OCI-LY3 (cell line): ENCODE results near the gene GOLT1A.

ENCODE experiments used
- H2AFZ ChIP-seq: fragments of 200-600, 300-600 bp; shearing (Covaris generic); 2 replicates; pipeline ENCODE4 v1.6.0; 2014; ENCODE audit warnings: antibody characterized with exemption, low read depth, low read length
- H3K27ac ChIP-seq: fragments of 200-600, 300-600 bp; sonication (generic); 2 replicates; pipeline ENCODE4 v1.5.1; 2014; ENCODE audit warnings: mild to moderate bottlenecking, low read length, moderate library complexity, mixed read lengths
- H3K27me3 ChIP-seq: fragments of 200-600, 300-600 bp; sonication (generic); 2 replicates; pipeline ENCODE4 v1.6.1; 2014; ENCODE audit warnings: low read depth, low read length, mixed read lengths
- H3K36me3 ChIP-seq: fragments of 200-600, 300-600 bp; sonication (generic); replicated peaks from 2 replicates; pipeline ENCODE3; 2014; ENCODE audit warnings: low read depth, low read length, mixed read lengths
- H3K4me1 ChIP-seq: fragments of 300-600, 200-600 bp; sonication (generic); 2 replicates; pipeline ENCODE4 v1.6.1; 2014; ENCODE audit warnings: low read length, mixed read lengths
- H3K4me2 ChIP-seq: fragments of 200-600, 300-600 bp; sonication (generic); 2 replicates; pipeline ENCODE4 v1.6.1; 2014; ENCODE audit warnings: low read length, mixed read lengths
- H3K4me3 ChIP-seq: fragments of 300-600, 200-600 bp; sonication (generic); 2 replicates; pipeline ENCODE4 v1.5.1; 2014; ENCODE audit warnings: antibody characterized with exemption, mild to moderate bottlenecking, low read length, moderate library complexity
- H3K79me2 ChIP-seq: fragments of 300-600, 200-600 bp; shearing (Covaris generic); 2 replicates; pipeline ENCODE4 v1.6.1; 2014; ENCODE audit warnings: mild to moderate bottlenecking, low read length, mixed read lengths
- H3K9ac ChIP-seq: fragments of 300-600, 200-600 bp; shearing (Covaris generic); 2 replicates; pipeline ENCODE4 v1.6.0; 2014; ENCODE audit warnings: mild to moderate bottlenecking, low read length, moderate library complexity
- H3K9me3 ChIP-seq: fragments of 200-600, 300-600 bp; shearing (Covaris generic); 2 replicates; pipeline ENCODE4 v1.6.1; 2014; ENCODE audit warnings: low read length, mixed read lengths; ENCODE audit not compliant: insufficient read depth
- H4K20me1 ChIP-seq: fragments of 200-600, 300-600 bp; sonication (generic); 2 replicates; pipeline ENCODE4 v1.6.1; 2016; ENCODE audit warnings: low read length, mixed read lengths; ENCODE audit not compliant: insufficient read depth
- CTCF ChIP-seq: fragments of 200-600, 300-600 bp; sonication (generic); IDR thresholded peaks from 2 replicates; pipeline ENCODE4 v1.5.1; 2014; ENCODE audit warnings: antibody characterized with exemption, low read length, low read depth
- EZH2phosphoT487 ChIP-seq: fragments of 200-600 bp; shearing (Covaris generic); IDR thresholded peaks from 2 replicates; pipeline ENCODE4 v1.6.1; 2018; ENCODE audit warnings: antibody characterized with exemption, mixed run types, low read depth

Gene GOLT1A, protein sequence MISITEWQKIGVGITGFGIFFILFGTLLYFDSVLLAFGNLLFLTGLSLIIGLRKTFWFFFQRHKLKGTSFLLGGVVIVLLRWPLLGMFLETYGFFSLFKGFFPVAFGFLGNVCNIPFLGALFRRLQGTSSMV

DNA sequence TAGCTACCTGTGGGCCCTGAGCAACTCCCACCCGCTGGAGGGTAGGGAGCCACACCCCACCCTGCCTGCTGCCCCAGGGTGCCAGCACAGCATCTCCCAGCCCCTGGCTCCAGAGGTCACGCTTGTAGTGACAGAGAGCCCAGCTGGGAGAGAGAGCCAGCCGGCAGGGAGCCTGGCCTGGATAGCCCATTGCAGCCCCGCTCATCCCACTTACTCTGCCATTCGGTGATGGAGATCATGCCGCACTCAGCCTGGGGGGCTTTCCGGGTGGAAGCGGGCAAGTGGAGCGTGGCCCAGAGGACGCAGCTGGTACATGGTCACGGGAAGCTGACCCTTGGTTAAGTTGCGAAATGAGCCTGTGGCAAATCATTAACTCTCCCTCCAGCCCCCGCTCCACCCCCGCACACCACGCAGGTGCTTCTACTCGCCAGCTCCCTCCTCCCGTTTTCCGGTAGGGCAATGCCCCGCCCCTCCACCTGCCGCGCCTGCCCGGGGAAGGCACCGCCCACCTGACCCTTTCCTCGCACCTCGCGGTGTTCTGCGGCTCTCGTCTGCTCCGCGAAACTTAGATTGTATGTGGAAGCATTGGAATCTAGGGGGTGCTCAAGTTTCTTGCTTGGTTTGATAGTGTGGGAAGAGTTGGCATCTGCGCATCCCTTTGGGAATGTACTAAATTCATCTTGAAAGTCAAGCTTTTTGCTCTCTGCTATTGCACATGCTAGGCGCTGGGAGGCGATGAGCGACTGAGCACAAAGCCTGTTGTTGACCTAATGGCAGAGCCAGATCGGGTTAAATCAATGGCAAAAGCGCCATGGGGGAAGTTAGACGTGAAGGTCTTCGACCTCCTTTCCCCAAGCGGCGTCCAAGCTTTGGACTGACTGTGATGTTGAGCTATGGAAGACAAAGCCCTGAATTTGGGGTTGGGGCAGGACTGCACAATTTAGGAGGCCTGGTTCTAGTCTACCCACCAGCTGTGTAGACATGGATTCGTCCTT lies at the start of gene GOLT1A:
Gene GOLT1A, minus strand, starts transcription at position 321 of the 995 bp plus-strand sequence. Its CDS starts 82 bp downstream, at position 239.
- H3K9ac ChIP-seq = no peak within 1 kb of the TSS
- H3K4me1 ChIP-seq = no peaks in the 10 kb centered on the region
- no peak within 1 kb of the TSS for H2AFZ ChIP-seq
- H3K79me2 ChIP-seq = no peaks in the 10 kb centered on the region
- H4K20me1 ChIP-seq = no peaks in the 10 kb centered on the region
- peaks cover 34% of the 10 kb centered on the region for H3K27me3 ChIP-seq
- H3K27ac ChIP-seq = no peak within 1 kb of the TSS
- no peaks in the 10 kb centered on the region for H3K9me3 ChIP-seq
- no peaks in the 10 kb centered on the region for H3K36me3 ChIP-seq
- no peak within 1 kb of the TSS for H3K4me2 ChIP-seq
- TF ChIP-seq EZH2phosphoT487 (no peak), CTCF (no peak)
- no peak within 1 kb of the TSS for H3K4me3 ChIP-seq

- Histone ChIP-seq H2AFZ (no peak overlapping the region), H4K20me1 (no peaks in the 10 kb centered on the region), H3K4me3 (no peak overlapping the region), H3K36me3 (no peaks in the 10 kb centered on the region), H3K79me2 (no peaks in the 10 kb centered on the region), H3K4me1 (no peaks in the 10 kb centered on the region), H3K27me3 (peaks cover 57% of the 10 kb centered on the region), H3K4me2 (no peak overlapping the region), H3K9me3 (no peaks in the 10 kb centered on the region), H3K27ac (no peak overlapping the region), H3K9ac (no peak overlapping the region)
- no peak for TF ChIP-seq CTCF
- no peak for TF ChIP-seq EZH2phosphoT487
Observed at GRCh38 chr1:204263254-204263910, 49.6 kb upstream of the GOLT1A start.

DNA sequence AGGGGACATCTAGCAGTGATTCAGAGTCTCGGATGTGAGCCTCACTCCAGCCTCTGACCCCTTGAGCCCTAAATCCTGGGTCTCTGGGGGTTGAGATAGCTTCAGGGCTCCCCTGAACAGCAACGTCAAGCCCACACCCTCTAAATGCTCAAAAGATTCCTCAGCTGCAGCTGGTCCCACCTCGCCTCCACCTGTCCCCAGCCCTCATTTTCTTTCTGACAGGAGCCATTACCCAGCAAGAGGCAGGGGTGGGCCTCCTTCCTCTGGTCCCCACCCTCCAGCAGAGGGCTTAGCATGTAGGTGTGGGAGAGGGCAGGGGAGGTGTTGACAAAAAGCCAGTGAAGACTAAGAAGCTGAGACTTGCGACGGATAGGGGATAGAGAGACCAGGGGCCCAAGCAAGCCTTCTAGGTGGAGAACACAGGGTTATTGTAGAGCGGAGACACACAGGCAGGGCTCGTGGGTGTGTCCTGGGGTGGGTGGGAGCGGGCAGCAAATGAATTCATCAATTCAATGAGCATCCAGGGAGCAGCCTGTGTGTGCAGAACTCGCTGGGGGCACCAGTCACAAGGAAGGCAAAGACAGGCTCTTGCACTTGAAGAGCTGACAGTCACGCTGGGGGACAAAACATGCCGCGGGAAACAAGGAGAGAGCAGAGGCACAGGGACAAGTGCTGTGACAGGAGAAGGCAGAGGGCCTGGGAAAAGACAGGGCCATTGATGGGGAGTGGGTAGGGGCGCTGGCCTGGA lies 48.9 kb upstream of the GOLT1A start:
- Histone ChIP-seq H3K36me3 (no peaks in the 10 kb centered on the region), H3K4me2 (no peak overlapping the region), H3K9ac (no peak overlapping the region), H4K20me1 (no peaks in the 10 kb centered on the region), H3K79me2 (no peaks in the 10 kb centered on the region), H3K4me1 (no peaks in the 10 kb centered on the region), H2AFZ (no peak overlapping the region), H3K9me3 (no peaks in the 10 kb centered on the region), H3K27ac (no peak overlapping the region), H3K4me3 (no peak overlapping the region), H3K27me3 (peaks cover 51% of the 10 kb centered on the region)
- no peak for TF ChIP-seq CTCF
- no peak for TF ChIP-seq EZH2phosphoT487
